RWPE1 (cell line): ENCODE data around the gene PHETA1.
"Not testable (repeated sequence)": the region's sequence is repeated elsewhere in the genome, so short reads cannot be mapped to it uniquely, and the experiment has no call there.

Experiments used
- CTCF ChIA-PET: fragments of 350-600 bp; sonication (Branson Sonifier 250); formaldehyde crosslinking; extraction: SDS; loops from one replicate; lab custom pipeline; 2021; lab: Yijun Ruan, JAX
- POLR2A ChIA-PET: fragments of 400-600 bp; formaldehyde crosslinking; extraction: SDS; loops from one replicate; lab custom pipeline; 2020; ENCODE audit warnings: antibody characterized with exemption; ENCODE audit not compliant: low non-redundant PET; lab: Yijun Ruan, JAX
- DNase-seq: peaks from one replicate; pipeline ENCODE4 v3.0.0; 2012; ENCODE audit warnings: low spot score
- H3K27ac ChIP-seq: fragments of 450-650 bp; 2 replicates; pipeline ENCODE4 v1.5.1; 2017
- CTCF ChIP-seq: fragments of 450-650 bp; conservative IDR thresholded peaks from 2 replicates; pipeline ENCODE4 v1.5.1; 2017; ENCODE audit warnings: low read depth, mild to moderate bottlenecking

PHETA1 gene

GRCh38 chr12:111337371-111337770 lies 31.5 kb downstream of the PHETA1 start:
- no peak overlapping the region for H3K27ac ChIP-seq
- DNase-seq = no peak
- no peak for TF ChIP-seq CTCF
- CTCF ChIA-PET = no interaction called here
- POLR2A ChIA-PET = no interaction called here

- H3K27ac ChIP-seq, DNase-seq, CTCF ChIA-PET, POLR2A ChIA-PET: not testable (repeated sequence)
Measured at GRCh38 chr12:111336411-111336810, 32.5 kb downstream of the PHETA1 start.

- TF ChIP-seq CTCF = no peak
- no peak for DNase-seq
- POLR2A ChIA-PET = no interaction called here
- H3K27ac ChIP-seq = no peak overlapping the region
- CTCF ChIA-PET = interaction anchor here (0.6 to 0.8 kb wide), 2 partner anchors 112 to 399 kb away, joined by 3 to 4 read pairs; no protein-coding TSS in a partner anchor
Measured at GRCh38 chr12:111335811-111336210, 33.1 kb downstream of the PHETA1 start.

GRCh38 chr12:111335301-111335700 lies 33.6 kb downstream of the PHETA1 start:
- H3K27ac ChIP-seq, DNase-seq, POLR2A ChIA-PET: not testable (repeated sequence)
- CTCF ChIA-PET = interaction anchor here (0.6 to 0.8 kb wide), 2 partner anchors 113 to 398 kb away, joined by 3 to 4 read pairs; no protein-coding TSS in a partner anchor

GRCh38 chr12:111334393-111334915 lies 34.4 kb downstream of the PHETA1 start:
- no peak overlapping the region for H3K27ac ChIP-seq
- no peak for DNase-seq
- ChIA-PET POLR2A (no interaction called here), CTCF (interaction anchor here (0.5 to 1.5 kb wide), 2 partner anchors 62 to 86 kb away, joined by 3 to 4 read pairs; no protein-coding TSS in a partner anchor)
- no peak for TF ChIP-seq CTCF

GRCh38 chr12:111330800-111331752 lies 37.8 kb downstream of the PHETA1 start:
- H3K27ac ChIP-seq = no peak overlapping the region
- ChIA-PET POLR2A (no interaction called here), CTCF (interaction anchor here (0.6 to 1.5 kb wide), 5 partner anchors 19 to 310 kb away, joined by 3 to 12 read pairs (median 3); no protein-coding TSS in a partner anchor)
- peak; percentile 59 for DNase-seq
- TF ChIP-seq CTCF = peak; percentile 51

GRCh38 chr12:111328138-111328537 lies 40.8 kb downstream of the PHETA1 start:
- H3K27ac ChIP-seq = no peak overlapping the region
- POLR2A ChIA-PET = interaction anchor here (0.6 to 0.8 kb wide), 3 partner anchors 14 to 325 kb away, joined by 3 to 6 read pairs (median 5); no protein-coding TSS in a partner anchor
- DNase-seq = no peak
- CTCF ChIA-PET = no interaction called here
- TF ChIP-seq CTCF = no peak
